Liver (tissue), 9 donors: Measurements from ENCODE around the gene ZNF605. TPM values are rescaled to one million over a fixed set of nuclear protein-coding genes. Genes with fewer than 3 reads are reported as not detected.

Source experiments
- DNase-seq: peaks from one replicate; pipeline ENCODE4 v3.0.0-alpha.2; 2017; ENCODE audit warnings: low spot score
- H3K27ac ChIP-seq, 2 donors: one replicate each; pipeline ENCODE4 v1.7.0; 2013; ENCODE audit warnings: inconsistent platforms in 2 of 2, low read length in 2 of 2, control low read depth in 1 of 2, low read depth in 1 of 2, mild to moderate bottlenecking in 1 of 2
- H3K27me3 ChIP-seq, 4 donors: one replicate each; pipeline versions ENCODE4 v1.6.1 to v1.7.0; 2013; ENCODE audit warnings: low read length in 3 of 4, inconsistent platforms in 1 of 4, mild to moderate bottlenecking in 1 of 4, moderate library complexity in 1 of 4; ENCODE audit not compliant: control insufficient read depth in 4 of 4, insufficient read depth in 4 of 4
- H3K36me3 ChIP-seq, 4 donors: one replicate each; pipeline versions ENCODE4 v1.6.1 to v1.7.0; 2013; ENCODE audit warnings: low read length in 3 of 4, mild to moderate bottlenecking in 3 of 4, low read depth in 1 of 4, moderate library complexity in 1 of 4; ENCODE audit not compliant: control insufficient read depth in 4 of 4, insufficient read depth in 3 of 4
- H3K4me1 ChIP-seq, 4 donors: one replicate each; pipeline versions ENCODE4 v1.6.1 to v1.7.0; 2013; ENCODE audit warnings: low read length in 3 of 4, mild to moderate bottlenecking in 3 of 4, moderate library complexity in 1 of 4; ENCODE audit not compliant: control insufficient read depth in 4 of 4, insufficient read depth in 4 of 4
- H3K4me3 ChIP-seq, 3 donors: one replicate each; pipeline versions ENCODE4 v1.6.1 to v1.7.0; 2013; ENCODE audit warnings: low read length in 3 of 3, control low read depth in 1 of 3, low read depth in 1 of 3, mild to moderate bottlenecking in 1 of 3
- H3K9ac ChIP-seq, 2 donors: one replicate each; pipeline ENCODE4 v1.7.0; 2013; ENCODE audit warnings: low read length in 2 of 2, mild to moderate bottlenecking in 2 of 2, moderate library complexity in 2 of 2, control low read depth in 1 of 2, low read depth in 1 of 2
- H3K9me3 ChIP-seq, 4 donors: one replicate each; pipeline versions ENCODE4 v1.6.1 to v1.7.0; 2013; ENCODE audit warnings: low read length in 3 of 4; ENCODE audit not compliant: control insufficient read depth in 4 of 4
- ATF3 ChIP-seq: IDR thresholded peaks from 2 replicates; pipeline ENCODE4 v1.6.1; 2016; ENCODE audit warnings: antibody characterized with exemption
- CTCF ChIP-seq: fragments of 150-350 bp; IDR thresholded peaks from 2 replicates; pipeline ENCODE4 v1.5.1; 2017; ENCODE audit warnings: improper control_type of control experiment, low read depth, low read length; ENCODE audit not compliant: missing input control
- EGR1 ChIP-seq, 2 donors: IDR thresholded peaks; 2 replicates each; pipeline ENCODE4 v1.6.1; 2016 to 2018; ENCODE audit warnings: antibody characterized with exemption in 2 of 2, low read depth in 2 of 2
- GABPA ChIP-seq, 2 donors: IDR thresholded peaks in 1 of 2; conservative IDR thresholded peaks in 1 of 2; 2 replicates each; pipeline ENCODE4 v1.6.1; 2016; ENCODE audit warnings: antibody characterized with exemption in 2 of 2, mild to moderate bottlenecking in 1 of 2, moderate library complexity in 1 of 2
- HNF4A ChIP-seq, 2 donors: conservative IDR thresholded peaks; 2 replicates each; pipeline ENCODE4 v1.6.1; 2016; ENCODE audit warnings: antibody characterized with exemption in 2 of 2, mild to moderate bottlenecking in 2 of 2
- HNF4G ChIP-seq: IDR thresholded peaks from 2 replicates; pipeline ENCODE4 v1.6.1; 2016; ENCODE audit warnings: antibody characterized with exemption
- JUND ChIP-seq, 2 donors: IDR thresholded peaks; 2 replicates each; pipeline ENCODE4 v1.6.1; 2016; ENCODE audit warnings: antibody characterized with exemption in 2 of 2
- NR2F2 ChIP-seq: IDR thresholded peaks from 2 replicates; pipeline ENCODE4 v1.6.1; 2016; ENCODE audit warnings: antibody characterized with exemption
- RAD21 ChIP-seq, 2 donors: IDR thresholded peaks; 2 replicates each; pipeline ENCODE4 v1.6.1; 2016; ENCODE audit warnings: antibody characterized with exemption in 2 of 2, mild to moderate bottlenecking in 2 of 2
- REST ChIP-seq: IDR thresholded peaks from 2 replicates; pipeline ENCODE4 v1.6.1; 2016; ENCODE audit warnings: antibody characterized with exemption, mild to moderate bottlenecking
- RXRA ChIP-seq, 2 donors: IDR thresholded peaks; 2 replicates each; pipeline ENCODE4 v1.6.1; 2017 to 2018; ENCODE audit warnings: antibody characterized with exemption in 2 of 2, mild to moderate bottlenecking in 1 of 2
- TAF1 ChIP-seq: conservative IDR thresholded peaks from 2 replicates; pipeline ENCODE4 v1.6.1; 2016; ENCODE audit warnings: antibody characterized with exemption, mild to moderate bottlenecking
- YY1 ChIP-seq: IDR thresholded peaks from 2 replicates; pipeline ENCODE4 v1.6.1; 2016; ENCODE audit warnings: antibody characterized with exemption, mild to moderate bottlenecking
- ZBTB33 ChIP-seq: IDR thresholded peaks from 2 replicates; pipeline ENCODE4 v1.6.1; 2016; ENCODE audit warnings: antibody characterized with exemption
- WGBS: extraction: QIAGEN DNeasy Blood & Tissue Kit; methylation state at CpG from one replicate; pipeline ENCODE4 v1.1.7; 2013; 5-methylcytosine and 5-hydroxymethylcytosine counted together
- polyA plus RNA-seq, 2 donors: library from polyadenylated mRNA; stranded (reverse) in 1 of 2; unstranded in 1 of 2; fragments of 200-250 nt in 1 of 2; fragments of >200 nt in 1 of 2; fragmentation: Nextera tagmentation in 1 of 2; extraction: Ambion mirVana in 1 of 2; gene quantifications; one replicate each; pipeline versions ENCODE4 v1.2.1 to v1.2.3, GENCODE V29; 2013 to 2015
- total RNA-seq, 2 donors: library from RNA; depleted of rRNA; stranded (reverse); fragments of >200 nt; gene quantifications; one replicate each; pipeline ENCODE4 v1.2.3, GENCODE V29; 2014
- donor health status: healthy.
- donor health status: healthy.
- donor health status: healthy.
- donor health status: healthy.
- donor health status: healthy.

ZNF605 gene
- total and polyA plus RNA-seq, 4 donors: 1.2 to 9.5 (median 3.6) TPM

- no peak for TF ChIP-seq NR2F2
These were observed 37.4 kb downstream of the ZNF605 start (continued) for GRCh38 chr12:132918680-132919079.

- Histone ChIP-seq H3K36me3 (peaks cover 0 to 2% (median 0%) of the 10 kb centered on the region in 4 donors), H3K4me3 (peak overlapping the region; percentile 35 to 63 (median 53)), H3K27ac (peak overlapping the region; percentile 54 to 57), H3K9ac (no peak overlapping the region), H3K27me3 (peaks cover 0 to 4% (median 0%) of the 10 kb centered on the region in 4 donors), H3K9me3 (peaks cover 20 to 64% (median 41%) of the 10 kb centered on the region in 4 donors), H3K4me1 (no peaks in the 10 kb centered on the region)
- WGBS: 3% methylated on average over 22 of the region's 22 CpGs
- DNase-seq: no peak
- no peak for TF ChIP-seq REST
- TF ChIP-seq ATF3: no peak
- TF ChIP-seq JUND (IDR thresholded peaks at IDR 0.05): no peak
- no peak for TF ChIP-seq CTCF
- no peak for TF ChIP-seq RAD21 (IDR thresholded peaks at IDR 0.05)
- TF ChIP-seq YY1: no peak
- TF ChIP-seq GABPA (IDR thresholded peaks at IDR 0.05 in 1 of 2, conservative IDR thresholded peaks at IDR 0.05 in 1 of 2): no peak
- no peak for TF ChIP-seq TAF1
- no peak for TF ChIP-seq ZBTB33
- TF ChIP-seq NR2F2: no peak
- no peak for TF ChIP-seq RXRA (IDR thresholded peaks at IDR 0.05)
- no peak for TF ChIP-seq EGR1 (IDR thresholded peaks at IDR 0.05; ENCODE audit: low read depth in 2 of 2)
- TF ChIP-seq HNF4A (conservative IDR thresholded peaks at IDR 0.05): no peak
- no peak for TF ChIP-seq HNF4G
These were observed 47.1 kb downstream of the ZNF605 start for GRCh38 chr12:132909030-132909368.
